Mesenchymal stem cell (in vitro differentiated cells and primary cell): Measurements from ENCODE around the gene CAPN15.

Experiments used
- DNase-seq: peaks from one replicate; pipeline ENCODE4 v3.0.0-alpha.2; 2013
- H2AFZ ChIP-seq: one replicate; pipeline ENCODE4 v1.6.1; 2013; ENCODE audit warnings: low read depth, mild to moderate bottlenecking, control low read depth, inconsistent platforms, low read length, moderate library complexity
- H2AK5ac ChIP-seq: 2 replicates; pipeline ENCODE4 v1.6.1; 2013; ENCODE audit warnings: low read length, moderate library complexity, mild to moderate bottlenecking, inconsistent platforms; ENCODE audit not compliant: severe bottlenecking
- H2BK120ac ChIP-seq: one replicate; pipeline ENCODE4 v1.6.1; 2013; ENCODE audit warnings: low read depth, mild to moderate bottlenecking, inconsistent platforms, low read length, moderate library complexity
- H2BK12ac ChIP-seq, 2 experiments: one replicate each; pipeline ENCODE4 v1.6.1; 2013; ENCODE audit warnings: inconsistent platforms in 2 of 2, low read length in 2 of 2, mild to moderate bottlenecking in 2 of 2, moderate library complexity in 2 of 2, control low read depth in 1 of 2
- H2BK15ac ChIP-seq: one replicate; pipeline ENCODE4 v1.6.1; 2013; ENCODE audit warnings: mild to moderate bottlenecking, low read depth, inconsistent platforms; ENCODE audit not compliant: poor library complexity, severe bottlenecking
- H2BK5ac ChIP-seq: 2 replicates; pipeline ENCODE4 v1.6.1; 2013; ENCODE audit warnings: low read depth, mild to moderate bottlenecking, low read length, control low read depth, inconsistent platforms; ENCODE audit not compliant: poor library complexity, severe bottlenecking
- H3K14ac ChIP-seq, 2 experiments: one replicate each; pipeline ENCODE4 v1.6.1; 2013; ENCODE audit warnings: inconsistent platforms in 2 of 2, low read length in 2 of 2, control low read depth in 1 of 2, mild to moderate bottlenecking in 1 of 2, moderate library complexity in 1 of 2
- H3K18ac ChIP-seq, 2 experiments: one replicate each; pipeline ENCODE4 v1.6.1; 2013; ENCODE audit warnings: inconsistent platforms in 2 of 2, low read length in 2 of 2, control low read depth in 1 of 2, low read depth in 1 of 2, mild to moderate bottlenecking in 1 of 2
- H3K23ac ChIP-seq, 2 experiments: one replicate each; pipeline ENCODE4 v1.6.1; 2013; ENCODE audit warnings: inconsistent platforms in 2 of 2, low read length in 2 of 2, mild to moderate bottlenecking in 2 of 2, moderate library complexity in 2 of 2, control low read depth in 1 of 2
- H3K27ac ChIP-seq: 2 replicates; pipeline ENCODE4 v1.5.1; 2013; ENCODE audit warnings: mild to moderate bottlenecking, moderate library complexity, low read length, control low read depth, inconsistent platforms; ENCODE audit not compliant: poor library complexity, severe bottlenecking
- H3K27me3 ChIP-seq, 2 experiments: 2 replicates each; pipeline versions ENCODE4 v1.6.1 to v1.7.0; 2013; ENCODE audit warnings: low read length in 2 of 2, mild to moderate bottlenecking in 2 of 2, moderate library complexity in 2 of 2, control low read depth in 1 of 2, inconsistent platforms in 1 of 2; ENCODE audit not compliant: control insufficient read depth in 1 of 2, insufficient read depth in 1 of 2
- H3K36me3 ChIP-seq, 2 experiments: 2 replicates each; pipeline versions ENCODE4 v1.6.1 to v1.7.0; 2013; ENCODE audit warnings: low read length in 2 of 2, control low read depth in 1 of 2, inconsistent platforms in 1 of 2, low read depth in 1 of 2, mild to moderate bottlenecking in 1 of 2; ENCODE audit not compliant: insufficient read depth in 2 of 2, control insufficient read depth in 1 of 2
- H3K4ac ChIP-seq, 2 experiments: one replicate each; pipeline ENCODE4 v1.6.1; 2013; ENCODE audit warnings: inconsistent platforms in 2 of 2, low read length in 2 of 2, mild to moderate bottlenecking in 2 of 2, moderate library complexity in 2 of 2, control low read depth in 1 of 2, low read depth in 1 of 2
- H3K4me1 ChIP-seq: 2 replicates; pipeline ENCODE4 v1.6.1; 2013; ENCODE audit warnings: low read depth, low read length, control low read depth; ENCODE audit not compliant: control insufficient read depth, insufficient read depth
- H3K4me2 ChIP-seq: 2 replicates; pipeline ENCODE4 v1.6.1; 2013; ENCODE audit warnings: low read length, mild to moderate bottlenecking, inconsistent platforms; ENCODE audit not compliant: poor library complexity, severe bottlenecking
- H3K4me3 ChIP-seq, 2 experiments: 2 replicates each; pipeline versions ENCODE4 v1.5.1 to v1.7.0; 2013; ENCODE audit warnings: low read length in 2 of 2, mild to moderate bottlenecking in 2 of 2, control low read depth in 1 of 2, low read depth in 1 of 2; ENCODE audit not compliant: insufficient read depth in 1 of 2
- H3K79me1 ChIP-seq: replicated peaks from 2 replicates; pipeline ENCODE4 v1.6.1; 2013; ENCODE audit warnings: mild to moderate bottlenecking, control low read depth, low read length, inconsistent platforms; ENCODE audit not compliant: poor library complexity, severe bottlenecking
- H3K9ac ChIP-seq: 2 replicates; pipeline ENCODE4 v1.7.0; 2013; ENCODE audit warnings: mild to moderate bottlenecking, low read length, moderate library complexity
- H3K9me3 ChIP-seq: 2 replicates; pipeline ENCODE4 v1.7.0; 2013; ENCODE audit warnings: mild to moderate bottlenecking, low read length; ENCODE audit not compliant: control insufficient read depth
- H4K8ac ChIP-seq: one replicate; pipeline ENCODE4 v1.6.1; 2013; ENCODE audit warnings: inconsistent platforms, mild to moderate bottlenecking, low read length, moderate library complexity
- H4K91ac ChIP-seq: one replicate; pipeline ENCODE4 v1.6.1; 2013; ENCODE audit warnings: mild to moderate bottlenecking, low read length, inconsistent platforms
- WGBS: methylation state at CpG from one replicate; pipeline ENCODE4 v1.1.7; 2013; ENCODE audit warnings: mixed read lengths; 5-methylcytosine and 5-hydroxymethylcytosine counted together

CAPN15 gene

GRCh38 chr16:497258-497657 is 30.3 kb upstream of the CAPN15 start:
- Histone ChIP-seq H2BK15ac (no peak overlapping the region), H3K14ac (no peak overlapping the region), H2AK5ac (no peak overlapping the region), H2BK120ac (no peak overlapping the region), H3K4me1 (peaks cover 10% of the 10 kb centered on the region), H3K18ac (no peak overlapping the region), H4K8ac (no peak overlapping the region), H3K9ac (no peak overlapping the region), H3K27ac (no peak overlapping the region), H4K91ac (no peak overlapping the region), H3K9me3 (no peaks in the 10 kb centered on the region), H2BK12ac (no peak overlapping the region), H3K4me2 (no peak overlapping the region), H3K23ac (no peak overlapping the region), H3K36me3 (peaks cover 24 to 27% of the 10 kb centered on the region in 2 experiments), H2BK5ac (no peak overlapping the region), H3K79me1 (no peaks in the 10 kb centered on the region), H3K4ac (no peak overlapping the region), H2AFZ (no peak overlapping the region), H3K27me3 (no peaks in the 10 kb centered on the region), H3K4me3 (no peak overlapping the region)
- WGBS = 76% methylated on average over 11 of the region's 11 CpGs
- no peak for DNase-seq

DNA sequence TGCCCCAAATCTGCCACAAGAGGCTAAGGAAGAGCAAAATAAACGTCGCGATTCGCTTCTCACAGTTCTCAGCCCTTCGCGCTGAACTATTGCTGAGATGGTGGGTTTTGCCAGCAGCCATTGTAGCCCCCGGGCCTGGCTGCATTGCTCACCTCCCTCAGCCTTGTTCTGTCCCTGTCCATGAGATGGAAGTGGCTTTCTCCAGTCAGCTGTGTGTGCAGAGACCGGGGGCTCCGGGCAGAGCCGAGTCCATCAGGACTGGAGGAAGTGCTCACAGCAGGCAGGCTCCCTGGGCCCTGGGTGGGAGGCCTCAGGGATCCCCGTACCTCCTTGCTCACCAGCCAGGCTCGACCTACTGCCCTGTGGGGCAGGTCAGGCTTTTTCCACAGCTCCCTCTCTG is 27.6 kb upstream of the CAPN15 start:
- Histone ChIP-seq H2AFZ (no peak overlapping the region), H2BK5ac (no peak overlapping the region), H4K91ac (no peak overlapping the region), H3K4ac (no peak overlapping the region), H3K23ac (no peak overlapping the region), H3K9me3 (no peaks in the 10 kb centered on the region), H3K79me1 (no peaks in the 10 kb centered on the region), H3K36me3 (peaks cover 21 to 41% of the 10 kb centered on the region in 2 experiments), H3K4me3 (no peak overlapping the region), H2BK12ac (no peak overlapping the region), H3K14ac (no peak overlapping the region), H3K27me3 (no peaks in the 10 kb centered on the region), H3K27ac (no peak overlapping the region), H3K9ac (no peak overlapping the region), H2AK5ac (no peak overlapping the region), H3K18ac (no peak overlapping the region), H2BK15ac (no peak overlapping the region), H3K4me2 (no peak overlapping the region), H4K8ac (no peak overlapping the region), H3K4me1 (peaks cover 9% of the 10 kb centered on the region), H2BK120ac (no peak overlapping the region)
- DNase-seq = no peak
- WGBS = 79% methylated on average over 12 of the region's 12 CpGs

DNA sequence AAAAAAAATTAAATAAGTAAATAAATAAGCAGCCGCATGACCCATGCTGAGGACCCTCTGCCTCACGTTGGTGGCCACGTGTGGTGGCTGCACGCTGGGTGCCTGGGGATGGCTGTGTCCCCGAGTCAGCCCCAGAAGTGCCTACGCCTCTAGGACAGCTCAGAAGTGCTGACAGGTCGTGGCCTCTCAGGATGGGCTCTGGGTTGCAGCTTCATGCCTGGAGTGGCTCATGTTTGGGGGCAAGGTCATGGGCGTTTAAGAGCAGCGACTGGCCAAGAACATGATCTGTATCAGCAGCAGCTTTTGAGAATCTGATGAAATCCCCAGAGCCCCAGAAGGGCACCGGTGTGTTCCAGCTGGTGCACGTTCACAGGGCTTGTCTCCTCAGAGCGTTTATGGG is 26.8 kb upstream of the CAPN15 start:
- Histone ChIP-seq H3K36me3 (peaks cover 22 to 48% of the 10 kb centered on the region in 2 experiments), H3K4ac (no peak overlapping the region), H3K9me3 (no peaks in the 10 kb centered on the region), H2BK15ac (no peak overlapping the region), H3K4me3 (no peak overlapping the region), H2AK5ac (no peak overlapping the region), H3K23ac (no peak overlapping the region), H2BK120ac (no peak overlapping the region), H3K9ac (no peak overlapping the region), H3K18ac (no peak overlapping the region), H2BK5ac (no peak overlapping the region), H3K27me3 (no peaks in the 10 kb centered on the region), H3K4me1 (peaks cover 9% of the 10 kb centered on the region), H3K4me2 (no peak overlapping the region), H3K27ac (no peak overlapping the region), H3K14ac (no peak overlapping the region), H2BK12ac (no peak overlapping the region), H4K91ac (no peak overlapping the region), H3K79me1 (no peaks in the 10 kb centered on the region), H2AFZ (no peak overlapping the region), H4K8ac (no peak overlapping the region)
- 69% methylated on average over 12 of the region's 12 CpGs for WGBS
- no peak for DNase-seq

DNA sequence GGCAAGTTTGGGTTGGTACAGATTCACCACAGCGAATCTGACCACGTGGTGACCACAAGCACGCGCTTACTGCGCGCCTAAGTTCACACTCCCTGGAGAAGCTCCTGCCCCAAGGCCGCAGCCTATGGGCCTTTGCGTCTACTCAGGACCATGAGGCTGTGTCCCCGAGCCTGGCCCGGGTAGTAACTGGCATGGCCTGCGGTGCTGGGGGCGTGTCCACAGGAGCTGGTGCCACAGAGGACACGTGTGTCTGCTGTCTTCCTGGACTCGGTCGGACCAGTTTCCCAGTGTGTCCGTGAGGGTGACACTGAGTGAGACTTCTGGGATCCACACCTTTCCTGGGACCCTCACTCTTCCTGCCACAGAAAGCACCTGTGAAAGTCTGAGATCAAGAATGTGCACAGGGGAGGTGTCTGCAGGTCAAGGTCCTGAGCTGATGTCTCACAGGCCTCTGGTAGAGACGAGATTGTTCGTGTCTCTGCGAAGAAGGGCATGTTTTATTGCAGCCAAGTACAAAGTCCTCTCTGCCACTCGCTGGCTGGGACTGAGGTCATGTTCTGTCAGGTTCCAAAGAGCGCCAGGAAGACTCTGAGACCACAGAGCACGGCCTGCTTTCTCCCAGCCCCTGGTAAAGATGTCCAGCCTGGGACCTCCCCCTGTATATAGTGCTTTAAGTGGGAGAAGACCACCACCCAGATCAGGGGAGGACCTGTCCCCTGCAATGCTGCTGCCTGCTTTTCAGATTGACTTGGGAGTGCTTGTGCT is 25.2 kb upstream of the CAPN15 start:
- WGBS = 90% methylated on average over 20 of the region's 22 CpGs
- Histone ChIP-seq H4K91ac (no peak overlapping the region), H2BK12ac (no peak overlapping the region)

More for the DNA sequence above, 25.2 kb upstream of the CAPN15 start:
- H3K18ac ChIP-seq = no peak overlapping the region
- H3K79me1 ChIP-seq = no peaks in the 10 kb centered on the region
- H3K4me1 ChIP-seq = peaks cover 7% of the 10 kb centered on the region
- H3K9ac ChIP-seq = no peak overlapping the region
- H2AK5ac ChIP-seq = no peak overlapping the region
- peaks cover 24 to 49% of the 10 kb centered on the region in 2 experiments for H3K36me3 ChIP-seq
- H2BK5ac ChIP-seq = no peak overlapping the region
- H3K4ac ChIP-seq = no peak overlapping the region
- no peak overlapping the region for H2BK120ac ChIP-seq
- H4K8ac ChIP-seq = no peak overlapping the region
- no peak overlapping the region for H3K4me2 ChIP-seq
- H3K23ac ChIP-seq = no peak overlapping the region
- H3K27me3 ChIP-seq = no peaks in the 10 kb centered on the region
- H3K4me3 ChIP-seq = no peak overlapping the region
- no peaks in the 10 kb centered on the region for H3K9me3 ChIP-seq
- no peak overlapping the region for H2AFZ ChIP-seq
- DNase-seq = no peak
- H3K27ac ChIP-seq = no peak overlapping the region
- no peak overlapping the region for H2BK15ac ChIP-seq
- H3K14ac ChIP-seq = no peak overlapping the region
